GM12891 (cell line): ENCODE results near the gene NMBR.
"Not testable (repeated sequence)": the region's sequence is repeated elsewhere in the genome, so short reads cannot be mapped to it uniquely, and the experiment has no call there.

Experiments used
- POLR2A ChIP-seq: IDR thresholded peaks from 2 replicates; pipeline ENCODE4 v1.6.1; 2011; ENCODE audit warnings: low read depth, low read length, control low read depth
- POLR2AphosphoS5 ChIP-seq: IDR thresholded peaks from 2 replicates; pipeline ENCODE4 v1.6.1; 2011; ENCODE audit warnings: low read depth, low read length, control low read depth
- SPI1 ChIP-seq: IDR thresholded peaks from 2 replicates; pipeline ENCODE4 v1.6.1; 2011; ENCODE audit warnings: low read depth, low read length, control low read depth
- TAF1 ChIP-seq: IDR thresholded peaks from 2 replicates; pipeline ENCODE4 v1.6.1; 2011; ENCODE audit warnings: low read depth, low read length, control low read depth

GRCh38 chr6:142027804-142028203, 119.1 kb downstream of the NMBR start:
- not testable (repeated sequence) for TF ChIP-seq POLR2A, POLR2AphosphoS5, TAF1, SPI1
